Hair follicular keratinocyte (primary cell): Measurements from ENCODE around the gene PRKD1. TPM values are rescaled to one million over a fixed set of nuclear protein-coding genes. Genes with fewer than 3 reads are reported as not detected.

Experiments used
- total RNA-seq: library from RNA; depleted of rRNA; stranded (reverse); fragments of >200 nt; gene quantifications from 2 replicates; pipeline ENCODE4 v1.2.3, GENCODE V29; 2015

The PRKD1 gene
- total RNA-seq = 0.53 TPM in 1 of 2 replicates, not detected in the other

DNA sequence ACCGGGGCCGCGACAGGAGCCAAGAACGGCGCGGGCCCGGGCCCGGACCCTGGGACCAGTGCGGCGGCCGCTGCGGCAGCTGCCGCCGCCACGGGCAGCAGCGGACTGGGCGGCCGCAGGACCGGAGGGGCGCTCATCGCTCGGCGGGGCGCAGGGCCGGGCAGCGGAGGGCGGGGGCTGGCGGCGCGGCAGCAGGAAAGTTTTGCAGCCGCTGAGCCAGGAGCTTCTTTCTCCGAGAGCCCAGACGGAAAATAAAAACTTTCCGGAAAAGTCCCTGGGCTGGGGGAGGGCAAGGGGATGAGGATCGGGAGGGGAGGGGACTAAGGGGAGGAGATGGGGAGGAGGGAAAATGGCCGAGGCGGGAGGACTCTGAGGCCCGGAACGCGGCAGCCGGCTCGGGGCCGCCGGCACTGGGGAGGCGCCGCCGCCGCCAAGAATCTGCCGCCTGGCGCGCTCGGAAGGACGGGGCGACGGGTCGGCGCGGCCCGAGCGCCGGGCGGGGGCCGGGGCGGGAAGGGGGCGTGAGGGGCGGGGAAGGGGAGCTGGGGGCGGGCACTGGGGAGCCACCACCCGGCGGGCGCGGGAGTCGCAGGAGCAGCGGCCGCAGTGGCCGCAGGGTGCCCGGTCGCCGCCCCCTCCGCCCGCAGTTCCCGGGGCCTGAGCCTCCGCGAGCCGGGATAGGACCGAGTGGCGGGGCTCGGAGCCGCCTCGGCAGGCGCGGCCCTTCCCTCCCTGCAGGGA, at the start of gene PRKD1:
TSS of gene PRKD1 (minus strand) at position 472 of the 741 bp plus-strand sequence.

